Measurements from ENCODE around the gene FAM193A. TPM values are rescaled to one million over a fixed set of nuclear protein-coding genes. Genes with fewer than 3 reads are reported as not detected.
"Not testable (repeated sequence)": the region's sequence is repeated elsewhere in the genome, so short reads cannot be mapped to it uniquely, and the experiment has no call there.

FAM193A gene
- polyA plus RNA-seq, 2 donors = 5.8 to 10.2 TPM

DNA sequence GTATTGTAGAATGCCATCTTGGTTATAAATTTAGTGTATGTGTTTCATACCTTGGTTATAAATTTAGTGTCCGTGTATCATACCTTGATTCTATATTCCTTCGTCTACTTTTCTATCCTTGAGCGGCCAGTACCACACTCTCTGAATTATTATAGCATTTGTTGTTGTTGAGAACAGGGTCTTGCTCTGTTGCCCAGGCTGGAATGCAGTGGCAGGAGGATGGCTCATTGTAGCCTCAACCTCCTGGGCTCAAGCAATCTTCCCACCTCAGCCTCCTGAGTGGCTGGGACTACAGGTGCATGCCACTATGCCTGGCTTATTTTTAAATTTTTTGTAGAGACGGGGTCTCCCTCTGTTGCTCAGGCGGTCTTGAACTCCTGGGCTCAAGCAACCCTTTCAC lies 50.1 kb downstream of the FAM193A start:
- no peak overlapping the region for H3K4me3 ChIP-seq (ENCODE audit: low read depth in 1 of 2, low read length in 2 of 2)
- H3K4me1 ChIP-seq (ENCODE audit: control insufficient read depth in 2 of 2, insufficient read depth in 2 of 2, low read length in 1 of 2) = peaks cover 0 to 10% of the 10 kb centered on the region in 2 donors
- no peaks in the 10 kb centered on the region for H3K9me3 ChIP-seq (ENCODE audit: control insufficient read depth in 2 of 2, insufficient read depth in 1 of 2, low read depth in 1 of 2, low read length in 1 of 2)
- H3K27ac ChIP-seq (ENCODE audit: low read depth in 2 of 2, low read length in 1 of 2) = no peak overlapping the region
- WGBS, 2 donors = 94 to 95% methylated on average over 5 of the region's 5 CpGs
- no peaks in the 10 kb centered on the region for H3K36me3 ChIP-seq (ENCODE audit: control insufficient read depth in 2 of 2, insufficient read depth in 2 of 2, low read length in 1 of 2)
- H3K27me3 ChIP-seq (ENCODE audit: control insufficient read depth in 1 of 2, insufficient read depth in 2 of 2, low read length in 2 of 2) = no peaks in the 10 kb centered on the region

GRCh38 chr4:2587213-2587823 lies 50.9 kb downstream of the FAM193A start:
- no peak overlapping the region for H3K4me3 ChIP-seq (ENCODE audit: low read depth in 1 of 2, low read length in 2 of 2)
- H3K36me3 ChIP-seq (ENCODE audit: control insufficient read depth in 2 of 2, insufficient read depth in 2 of 2, low read length in 1 of 2) = no peaks in the 10 kb centered on the region
- H3K4me1 ChIP-seq (ENCODE audit: control insufficient read depth in 2 of 2, insufficient read depth in 2 of 2, low read length in 1 of 2) = peaks cover 0 to 10% of the 10 kb centered on the region in 2 donors
- H3K9me3 ChIP-seq (ENCODE audit: control insufficient read depth in 2 of 2, insufficient read depth in 1 of 2, low read depth in 1 of 2, low read length in 1 of 2) = no peaks in the 10 kb centered on the region
- H3K27ac ChIP-seq (ENCODE audit: low read depth in 2 of 2, low read length in 1 of 2) = no peak overlapping the region
- no peaks in the 10 kb centered on the region for H3K27me3 ChIP-seq (ENCODE audit: control insufficient read depth in 1 of 2, insufficient read depth in 2 of 2, low read length in 2 of 2)
- 36 to 44% methylated on average over 8 of the region's 8 CpGs for WGBS, 2 donors

DNA sequence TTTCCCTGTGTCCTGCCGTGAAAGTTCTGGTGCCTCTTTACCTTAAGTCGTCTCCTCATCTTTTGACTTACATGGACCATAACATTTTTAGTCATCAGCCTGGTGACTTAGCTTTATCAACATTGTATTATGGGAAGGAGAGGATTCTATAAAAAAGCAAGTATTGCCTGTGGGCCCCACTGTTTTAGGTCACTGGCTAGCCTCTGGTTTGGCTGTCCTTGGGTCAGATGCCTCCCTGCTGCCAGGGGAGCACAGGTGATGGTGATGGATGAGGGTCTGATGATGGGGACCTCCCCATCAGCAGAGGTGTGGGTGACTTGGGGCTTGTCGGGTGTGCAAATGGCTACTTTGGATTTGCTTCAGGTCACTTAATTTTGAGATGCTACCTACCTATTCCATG lies 51.8 kb downstream of the FAM193A start:
- H3K27me3 ChIP-seq (ENCODE audit: control insufficient read depth in 1 of 2, insufficient read depth in 2 of 2, low read length in 2 of 2) = no peaks in the 10 kb centered on the region
- no peaks in the 10 kb centered on the region for H3K36me3 ChIP-seq (ENCODE audit: control insufficient read depth in 2 of 2, insufficient read depth in 2 of 2, low read length in 1 of 2)
- no peaks in the 10 kb centered on the region for H3K9me3 ChIP-seq (ENCODE audit: control insufficient read depth in 2 of 2, insufficient read depth in 1 of 2, low read depth in 1 of 2, low read length in 1 of 2)
- 91 to 93% methylated on average over 3 of the region's 3 CpGs for WGBS, 2 donors
- no peak overlapping the region for H3K27ac ChIP-seq (ENCODE audit: low read depth in 2 of 2, low read length in 1 of 2)
- H3K4me1 ChIP-seq (ENCODE audit: control insufficient read depth in 2 of 2, insufficient read depth in 2 of 2, low read length in 1 of 2) = peaks cover 0 to 8% of the 10 kb centered on the region in 2 donors
- no peak overlapping the region for H3K4me3 ChIP-seq (ENCODE audit: low read depth in 1 of 2, low read length in 2 of 2)

DNA sequence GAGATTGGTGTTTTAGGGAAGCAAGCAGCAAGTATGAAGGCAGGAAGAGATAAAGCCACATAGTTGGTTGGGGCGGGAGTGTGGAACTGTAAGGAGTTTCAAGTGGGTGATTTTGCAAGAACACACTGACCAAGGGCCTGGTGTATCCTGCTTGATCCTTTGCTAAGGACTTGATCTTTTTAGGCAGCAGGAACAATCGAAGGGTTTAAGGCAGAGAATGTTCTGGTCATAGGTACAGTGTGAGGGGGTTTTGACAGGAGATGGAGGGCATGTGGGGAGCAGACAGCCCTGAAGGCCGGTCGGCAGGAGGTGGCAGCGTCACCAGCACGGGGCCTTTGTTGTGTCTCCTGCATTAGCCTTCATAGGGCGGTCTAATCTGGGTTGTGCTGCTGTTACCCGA lies 54.7 kb downstream of the FAM193A start:
- Histone ChIP-seq H3K4me1 (ENCODE audit: control insufficient read depth in 2 of 2, insufficient read depth in 2 of 2, low read length in 1 of 2) (peaks cover 1 to 8% of the 10 kb centered on the region in 2 donors), H3K4me3 (ENCODE audit: low read depth in 1 of 2, low read length in 2 of 2) (no peak overlapping the region), H3K36me3 (ENCODE audit: control insufficient read depth in 2 of 2, insufficient read depth in 2 of 2, low read length in 1 of 2) (no peaks in the 10 kb centered on the region), H3K9me3 (ENCODE audit: control insufficient read depth in 2 of 2, insufficient read depth in 1 of 2, low read depth in 1 of 2, low read length in 1 of 2) (no peaks in the 10 kb centered on the region), H3K27me3 (ENCODE audit: control insufficient read depth in 1 of 2, insufficient read depth in 2 of 2, low read length in 2 of 2) (no peaks in the 10 kb centered on the region), H3K27ac (ENCODE audit: low read depth in 2 of 2, low read length in 1 of 2) (no peak overlapping the region)
- WGBS, 2 donors = 54 to 63% methylated on average over 8 of the region's 8 CpGs

GRCh38 chr4:2592014-2592413 lies 55.6 kb downstream of the FAM193A start:
- 87 to 88% methylated on average over 12 of the region's 12 CpGs for WGBS, 2 donors

GRCh38 chr4:2592572-2592971 lies 56.1 kb downstream of the FAM193A start:
- Histone ChIP-seq H3K4me1 (ENCODE audit: control insufficient read depth in 2 of 2, insufficient read depth in 2 of 2, low read length in 1 of 2) (peaks cover 2 to 8% of the 10 kb centered on the region in 2 donors), H3K27ac (ENCODE audit: low read depth in 2 of 2, low read length in 1 of 2) (no peak overlapping the region)
- WGBS, 2 donors = 74 to 75% methylated on average over 6 of the region's 6 CpGs

More at GRCh38 chr4:2592014-2592413, 55.6 kb downstream of the FAM193A start:
- not testable (repeated sequence) for H3K9me3 ChIP-seq (ENCODE audit: control insufficient read depth in 2 of 2, insufficient read depth in 1 of 2, low read depth in 1 of 2, low read length in 1 of 2); H3K27ac ChIP-seq (ENCODE audit: low read depth in 2 of 2, low read length in 1 of 2); H3K4me1 ChIP-seq (ENCODE audit: control insufficient read depth in 2 of 2, insufficient read depth in 2 of 2, low read length in 1 of 2); H3K36me3 ChIP-seq (ENCODE audit: control insufficient read depth in 2 of 2, insufficient read depth in 2 of 2, low read length in 1 of 2); H3K27me3 ChIP-seq (ENCODE audit: control insufficient read depth in 1 of 2, insufficient read depth in 2 of 2, low read length in 2 of 2); H3K4me3 ChIP-seq (ENCODE audit: low read depth in 1 of 2, low read length in 2 of 2)

GRCh38 chr4:2593003-2593402 lies 56.6 kb downstream of the FAM193A start:
- Histone ChIP-seq H3K27me3 (ENCODE audit: control insufficient read depth in 1 of 2, insufficient read depth in 2 of 2, low read length in 2 of 2) (no peaks in the 10 kb centered on the region), H3K9me3 (ENCODE audit: control insufficient read depth in 2 of 2, insufficient read depth in 1 of 2, low read depth in 1 of 2, low read length in 1 of 2) (no peaks in the 10 kb centered on the region), H3K36me3 (ENCODE audit: control insufficient read depth in 2 of 2, insufficient read depth in 2 of 2, low read length in 1 of 2) (no peaks in the 10 kb centered on the region), H3K27ac (ENCODE audit: low read depth in 2 of 2, low read length in 1 of 2) (no peak overlapping the region), H3K4me1 (ENCODE audit: control insufficient read depth in 2 of 2, insufficient read depth in 2 of 2, low read length in 1 of 2) (peaks cover 2 to 5% of the 10 kb centered on the region in 2 donors), H3K4me3 (ENCODE audit: low read depth in 1 of 2, low read length in 2 of 2) (no peak overlapping the region)
- WGBS, 2 donors = 64 to 71% methylated on average over 5 of the region's 5 CpGs

More at GRCh38 chr4:2592572-2592971, 56.1 kb downstream of the FAM193A start:
- Histone ChIP-seq H3K36me3 (ENCODE audit: control insufficient read depth in 2 of 2, insufficient read depth in 2 of 2, low read length in 1 of 2) (no peaks in the 10 kb centered on the region), H3K4me3 (ENCODE audit: low read depth in 1 of 2, low read length in 2 of 2) (no peak overlapping the region), H3K27me3 (ENCODE audit: control insufficient read depth in 1 of 2, insufficient read depth in 2 of 2, low read length in 2 of 2) (no peaks in the 10 kb centered on the region), H3K9me3 (ENCODE audit: control insufficient read depth in 2 of 2, insufficient read depth in 1 of 2, low read depth in 1 of 2, low read length in 1 of 2) (no peaks in the 10 kb centered on the region)

DNA sequence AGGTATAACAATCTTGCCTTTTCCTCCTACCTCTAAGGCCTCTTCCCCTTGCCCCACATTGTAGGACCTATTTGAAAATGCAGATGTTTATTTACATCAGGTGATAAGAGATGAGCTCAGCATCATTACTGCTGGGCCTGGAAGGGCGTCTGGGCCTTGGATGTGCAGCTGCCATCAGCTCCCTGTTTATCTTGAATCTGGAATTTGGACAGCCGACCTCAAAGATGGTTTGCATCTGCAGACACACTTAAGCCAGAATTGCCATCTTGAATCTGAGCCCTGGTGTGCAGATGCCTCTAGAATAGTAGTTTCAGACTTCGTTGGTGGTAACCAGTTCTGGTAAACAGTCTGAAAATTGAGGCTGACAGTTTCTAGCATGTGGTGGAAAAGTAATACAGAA lies 59.0 kb downstream of the FAM193A start:
- H3K27ac ChIP-seq (ENCODE audit: low read depth in 2 of 2, low read length in 1 of 2) = no peak overlapping the region
- H3K4me3 ChIP-seq (ENCODE audit: low read depth in 1 of 2, low read length in 2 of 2) = no peak overlapping the region
- peaks cover 5 to 10% of the 10 kb centered on the region in 2 donors for H3K4me1 ChIP-seq (ENCODE audit: control insufficient read depth in 2 of 2, insufficient read depth in 2 of 2, low read length in 1 of 2)
- H3K27me3 ChIP-seq (ENCODE audit: control insufficient read depth in 1 of 2, insufficient read depth in 2 of 2, low read length in 2 of 2) = no peaks in the 10 kb centered on the region
- 50 to 58% methylated on average over 3 of the region's 3 CpGs for WGBS, 2 donors
- H3K36me3 ChIP-seq (ENCODE audit: control insufficient read depth in 2 of 2, insufficient read depth in 2 of 2, low read length in 1 of 2) = peaks cover 0 to 8% of the 10 kb centered on the region in 2 donors
- no peaks in the 10 kb centered on the region for H3K9me3 ChIP-seq (ENCODE audit: control insufficient read depth in 2 of 2, insufficient read depth in 1 of 2, low read depth in 1 of 2, low read length in 1 of 2)

- 64 to 77% methylated on average over 11 of the region's 11 CpGs for WGBS, 2 donors
- H3K27ac ChIP-seq (ENCODE audit: low read depth in 2 of 2, low read length in 1 of 2) = no peak overlapping the region
- no peaks in the 10 kb centered on the region for H3K27me3 ChIP-seq (ENCODE audit: control insufficient read depth in 1 of 2, insufficient read depth in 2 of 2, low read length in 2 of 2)
- H3K9me3 ChIP-seq (ENCODE audit: control insufficient read depth in 2 of 2, insufficient read depth in 1 of 2, low read depth in 1 of 2, low read length in 1 of 2) = no peaks in the 10 kb centered on the region
- peaks cover 0 to 8% of the 10 kb centered on the region in 2 donors for H3K36me3 ChIP-seq (ENCODE audit: control insufficient read depth in 2 of 2, insufficient read depth in 2 of 2, low read length in 1 of 2)
- H3K4me3 ChIP-seq (ENCODE audit: low read depth in 1 of 2, low read length in 2 of 2) = no peak overlapping the region
- H3K4me1 ChIP-seq (ENCODE audit: control insufficient read depth in 2 of 2, insufficient read depth in 2 of 2, low read length in 1 of 2) = peaks cover 5 to 10% of the 10 kb centered on the region in 2 donors
Observed at GRCh38 chr4:2595952-2596552, 59.6 kb downstream of the FAM193A start.

- H3K4me1 ChIP-seq (ENCODE audit: control insufficient read depth in 2 of 2, insufficient read depth in 2 of 2, low read length in 1 of 2) = peaks cover 5 to 7% of the 10 kb centered on the region in 2 donors
- no peak overlapping the region for H3K4me3 ChIP-seq (ENCODE audit: low read depth in 1 of 2, low read length in 2 of 2)
- 86 to 88% methylated on average over 8 of the region's 8 CpGs for WGBS, 2 donors
- H3K27me3 ChIP-seq (ENCODE audit: control insufficient read depth in 1 of 2, insufficient read depth in 2 of 2, low read length in 2 of 2) = no peaks in the 10 kb centered on the region
- no peaks in the 10 kb centered on the region for H3K9me3 ChIP-seq (ENCODE audit: control insufficient read depth in 2 of 2, insufficient read depth in 1 of 2, low read depth in 1 of 2, low read length in 1 of 2)
- H3K36me3 ChIP-seq (ENCODE audit: control insufficient read depth in 2 of 2, insufficient read depth in 2 of 2, low read length in 1 of 2) = peaks cover 0 to 8% of the 10 kb centered on the region in 2 donors
- H3K27ac ChIP-seq (ENCODE audit: low read depth in 2 of 2, low read length in 1 of 2) = no peak overlapping the region
Observed at GRCh38 chr4:2596611-2597010, 60.2 kb downstream of the FAM193A start.

Data from esophagus (tissue), 2 donors.